Glutamatergic neuron (in vitro differentiated cells): ENCODE measurements around the gene SGSM2. TPM values are rescaled to one million over a fixed set of nuclear protein-coding genes. Genes with fewer than 3 reads are reported as not detected.

ENCODE experiments used
- DNase-seq: peaks from one replicate; pipeline ENCODE4 v3.0.0; 2022
- H3K27ac Mint-ChIP-seq: one replicate; pipeline ENCODE4 v1.8.0; 2020; ENCODE audit warnings: mild to moderate bottlenecking, mixed read lengths, inconsistent platforms; ENCODE audit not compliant: unreplicated experiment
- H3K27me3 Mint-ChIP-seq: one replicate; pipeline ENCODE4 v1.8.0; 2020; ENCODE audit warnings: mild to moderate bottlenecking, moderate library complexity, mixed read lengths, inconsistent platforms; ENCODE audit not compliant: unreplicated experiment
- H3K36me3 Mint-ChIP-seq: one replicate; pipeline ENCODE4 v1.8.0; 2020; ENCODE audit warnings: mild to moderate bottlenecking, mixed read lengths, inconsistent platforms; ENCODE audit not compliant: unreplicated experiment
- H3K4me1 Mint-ChIP-seq: one replicate; pipeline ENCODE4 v1.8.0; 2020; ENCODE audit warnings: mild to moderate bottlenecking, low read depth, mixed read lengths, inconsistent platforms; ENCODE audit not compliant: unreplicated experiment
- H3K4me3 Mint-ChIP-seq: one replicate; pipeline ENCODE4 v1.8.0; 2020; ENCODE audit warnings: mild to moderate bottlenecking, mixed read lengths, inconsistent platforms; ENCODE audit not compliant: unreplicated experiment
- H3K9me3 Mint-ChIP-seq: one replicate; pipeline ENCODE4 v1.8.0; 2020; ENCODE audit warnings: mild to moderate bottlenecking, moderate library complexity, mixed read lengths, inconsistent platforms; ENCODE audit not compliant: unreplicated experiment
- CTCF ChIP-seq: fragments of 200-600 bp; sonication (generic); IDR thresholded peaks from one replicate; pipeline ENCODE4 v1.5.0; 2021; ENCODE audit not compliant: partially characterized antibody, unreplicated experiment
- total RNA-seq: library from RNA; stranded (reverse); fragmentation: NEBNext Ultra II Directional; extraction: Animal tissue kit (Norgen Biotek cat#: 25700); gene quantifications from one replicate; pipeline ENCODE4 v1.2.1, GENCODE V29; 2021; ENCODE audit not compliant: unreplicated experiment

The SGSM2 gene
- total RNA-seq, 1 donor from 2014 or later = 111 TPM

DNA sequence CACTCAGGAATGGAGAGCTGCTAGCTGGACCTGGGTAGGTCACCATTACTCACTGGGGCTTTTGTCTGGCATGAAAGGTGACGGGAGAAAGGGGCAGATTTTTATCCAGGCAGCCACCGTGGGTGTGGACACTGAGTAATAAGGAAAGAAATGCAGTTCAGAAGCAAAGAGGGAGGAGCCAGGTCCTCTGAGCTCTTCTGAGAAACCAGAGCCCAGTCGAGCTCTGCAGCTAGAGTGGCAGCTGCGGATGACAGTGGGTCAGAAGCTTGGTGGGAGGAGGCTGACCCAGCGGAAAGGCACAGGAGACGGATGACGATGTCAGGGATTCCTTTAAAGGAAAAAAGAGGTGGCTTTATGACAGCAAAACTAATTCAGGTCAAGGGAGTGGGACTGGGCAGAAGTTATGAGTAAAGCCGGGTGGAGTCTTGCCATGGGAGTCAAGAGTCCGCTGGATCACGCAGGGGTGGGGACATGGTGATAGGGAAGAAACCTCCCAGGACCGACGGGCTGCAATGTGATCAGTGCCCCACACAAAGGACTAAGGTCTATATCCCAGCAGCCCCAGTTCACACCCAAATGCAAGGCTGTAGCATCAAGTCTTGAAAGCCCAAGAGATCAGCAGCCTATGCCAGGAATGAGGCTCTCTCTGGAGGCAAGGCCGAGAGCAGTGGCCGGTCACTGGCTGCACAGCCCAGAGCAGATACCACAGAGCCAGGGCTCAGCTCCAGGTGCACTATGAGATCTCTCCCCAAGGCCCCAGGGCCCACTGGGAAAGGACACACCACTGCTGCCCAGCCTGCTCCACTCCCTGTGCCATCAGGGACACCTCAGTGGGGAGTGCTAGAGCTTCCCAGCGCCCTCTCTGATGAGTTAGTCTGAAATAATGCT is 69.8 kb downstream of the SGSM2 start:
- Mint-ChIP-seq H3K4me1 (peaks cover 11% of the 10 kb centered on the region), H3K27me3 (peaks cover 9% of the 10 kb centered on the region), H3K4me3 (no peak overlapping the region), H3K9me3 (peaks cover 3% of the 10 kb centered on the region), H3K27ac (peak overlapping the region; percentile 57), H3K36me3 (no peaks in the 10 kb centered on the region)
- TF ChIP-seq CTCF = no peak
- no peak for DNase-seq

DNA sequence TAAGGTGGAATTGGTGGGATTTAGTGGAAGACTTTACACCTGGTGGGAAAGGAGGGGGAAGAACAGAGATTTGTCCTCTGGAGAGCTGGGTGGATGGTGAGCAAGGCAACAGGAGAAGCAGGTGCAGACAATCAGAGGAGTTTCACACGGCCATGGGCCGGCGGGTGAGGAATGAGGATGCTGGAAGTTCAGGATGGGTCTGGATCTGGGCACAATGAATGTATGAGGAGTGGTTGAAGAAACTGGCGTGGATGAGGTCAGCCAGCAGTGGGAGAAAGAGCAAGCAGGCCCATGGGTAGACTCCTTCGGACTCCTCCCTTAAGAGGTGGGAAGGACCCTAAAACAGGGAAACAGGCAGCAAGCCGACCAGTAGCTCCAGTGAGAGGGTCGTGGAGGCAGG is 73.7 kb downstream of the SGSM2 start:
- H3K27me3 Mint-ChIP-seq = peaks cover 5% of the 10 kb centered on the region
- TF ChIP-seq CTCF = no peak
- DNase-seq = no peak
- peaks cover 11% of the 10 kb centered on the region for H3K4me1 Mint-ChIP-seq
- H3K27ac Mint-ChIP-seq = peak overlapping the region; percentile 3
- H3K4me3 Mint-ChIP-seq = no peak overlapping the region
- H3K9me3 Mint-ChIP-seq = peaks cover 3% of the 10 kb centered on the region
- H3K36me3 Mint-ChIP-seq = no peaks in the 10 kb centered on the region

GRCh38 chr17:2412561-2413021 is 75.3 kb downstream of the SGSM2 start:
- no peak overlapping the region for H3K4me3 Mint-ChIP-seq
- DNase-seq = peak; percentile 41
- H3K27ac Mint-ChIP-seq = peak overlapping the region; percentile 76
- H3K36me3 Mint-ChIP-seq = no peaks in the 10 kb centered on the region
- no peak for TF ChIP-seq CTCF
- H3K9me3 Mint-ChIP-seq = peaks cover 3% of the 10 kb centered on the region
- H3K4me1 Mint-ChIP-seq = peaks cover 13% of the 10 kb centered on the region
- peaks cover 2% of the 10 kb centered on the region for H3K27me3 Mint-ChIP-seq

DNA sequence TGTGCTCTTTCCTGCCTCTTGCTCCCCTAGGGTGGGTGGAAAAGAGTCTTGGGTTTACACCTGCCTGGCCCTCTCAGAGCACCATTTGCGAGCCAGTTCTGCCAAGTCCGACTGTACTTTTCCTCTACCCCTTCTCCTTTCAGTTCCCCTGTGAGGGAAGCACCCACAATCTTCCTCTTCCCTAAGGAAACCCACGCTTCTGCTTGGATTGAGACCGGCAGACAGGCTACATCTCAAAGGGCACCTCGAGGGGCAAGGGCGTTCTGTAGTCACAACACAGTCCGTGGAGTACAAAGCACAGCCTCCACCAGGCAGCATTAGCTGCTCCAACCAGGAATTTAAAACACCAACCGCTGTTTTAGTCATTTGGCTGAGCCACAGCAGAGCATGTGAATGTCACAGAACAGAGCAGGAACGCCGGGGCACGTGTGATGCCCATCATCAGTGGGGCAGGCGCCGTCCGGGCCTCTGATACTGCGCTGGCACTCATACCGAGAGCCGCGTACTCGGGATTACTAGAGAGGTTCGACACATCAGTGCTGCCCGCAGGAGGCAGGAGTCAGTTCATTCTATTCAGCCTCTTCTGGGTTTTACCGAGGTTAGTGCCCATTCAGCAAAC is 77.3 kb downstream of the SGSM2 start:
- peaks cover 3% of the 10 kb centered on the region for H3K9me3 Mint-ChIP-seq
- no peak overlapping the region for H3K4me3 Mint-ChIP-seq
- no peaks in the 10 kb centered on the region for H3K36me3 Mint-ChIP-seq
- H3K4me1 Mint-ChIP-seq = peaks cover 24% of the 10 kb centered on the region
- H3K27me3 Mint-ChIP-seq = peaks cover 2% of the 10 kb centered on the region
- DNase-seq = no peak
- H3K27ac Mint-ChIP-seq = no peak overlapping the region
- TF ChIP-seq CTCF = no peak

DNA sequence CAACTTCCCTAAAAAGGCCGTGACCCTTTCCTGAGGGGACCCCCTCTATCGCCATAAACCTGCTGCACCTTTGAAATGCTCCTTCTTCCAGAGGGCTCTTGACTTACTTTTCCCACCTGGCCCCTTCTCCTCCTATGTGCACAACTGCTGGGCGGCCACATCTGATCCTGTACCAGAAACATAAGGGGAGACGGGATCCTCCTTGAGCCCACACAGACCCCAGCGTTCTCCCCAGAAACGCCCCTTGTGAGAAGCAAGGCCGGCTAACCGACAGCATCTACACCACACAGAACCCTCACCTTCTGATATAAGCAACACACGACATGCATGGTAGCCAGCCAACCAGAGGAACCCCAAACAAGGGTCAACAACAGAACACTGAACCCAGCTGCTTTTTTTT is 77.8 kb downstream of the SGSM2 start:
- Mint-ChIP-seq H3K4me3 (no peak overlapping the region), H3K27ac (no peak overlapping the region), H3K4me1 (peaks cover 29% of the 10 kb centered on the region), H3K9me3 (peaks cover 3% of the 10 kb centered on the region), H3K36me3 (no peaks in the 10 kb centered on the region), H3K27me3 (peaks cover 2% of the 10 kb centered on the region)
- no peak for TF ChIP-seq CTCF
- DNase-seq = no peak
